Cardiac fibroblast (primary cell): Measurements from ENCODE around the gene FRS3.

Source experiments
- DNase-seq, 2 donors: peaks; one replicate each; pipeline versions ENCODE4 v3.0.0 to v3.0.0-alpha.2; 2010; ENCODE audit warnings: low read depth in 2 of 2
- H3K4me3 ChIP-seq, 2 donors: replicated peaks in 1 of 2; 1 replicate in 1 of 2; 2 replicates in 1 of 2; pipeline ENCODE4 v1.5.1; 2011; ENCODE audit warnings: low read depth in 2 of 2, low read length in 2 of 2, mild to moderate bottlenecking in 2 of 2, moderate library complexity in 1 of 2
- TF ChIP-seq, protein P1 (sequence below): IDR thresholded peaks from one replicate; pipeline ENCODE4 v1.5.1; 2011; ENCODE audit warnings: low read depth, mild to moderate bottlenecking, low read length, inconsistent platforms

Gene FRS3

DNA sequence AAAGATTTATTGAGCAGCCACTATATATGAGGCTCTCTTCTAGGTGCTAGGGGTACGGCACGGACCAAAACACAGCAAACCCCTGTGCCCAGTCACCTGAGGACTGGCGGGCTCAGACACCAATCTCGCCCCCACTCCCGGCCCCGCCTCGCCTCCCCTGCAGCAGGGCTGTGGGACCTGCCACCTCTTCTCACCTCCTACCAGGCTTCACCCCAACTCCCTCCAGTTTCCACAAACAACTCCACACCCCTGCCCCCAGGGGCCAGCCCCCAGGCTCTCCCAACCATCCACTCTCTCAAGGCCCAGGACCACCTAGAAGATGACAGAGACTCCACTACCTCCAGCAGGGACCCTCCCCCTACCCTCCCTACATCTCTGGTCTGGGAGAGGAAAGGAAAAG is 50.7 kb downstream of the FRS3 start:
- H3K4me3 ChIP-seq: no peak overlapping the region
- DNase-seq: no peak
- TF ChIP-seq, protein P1, sequence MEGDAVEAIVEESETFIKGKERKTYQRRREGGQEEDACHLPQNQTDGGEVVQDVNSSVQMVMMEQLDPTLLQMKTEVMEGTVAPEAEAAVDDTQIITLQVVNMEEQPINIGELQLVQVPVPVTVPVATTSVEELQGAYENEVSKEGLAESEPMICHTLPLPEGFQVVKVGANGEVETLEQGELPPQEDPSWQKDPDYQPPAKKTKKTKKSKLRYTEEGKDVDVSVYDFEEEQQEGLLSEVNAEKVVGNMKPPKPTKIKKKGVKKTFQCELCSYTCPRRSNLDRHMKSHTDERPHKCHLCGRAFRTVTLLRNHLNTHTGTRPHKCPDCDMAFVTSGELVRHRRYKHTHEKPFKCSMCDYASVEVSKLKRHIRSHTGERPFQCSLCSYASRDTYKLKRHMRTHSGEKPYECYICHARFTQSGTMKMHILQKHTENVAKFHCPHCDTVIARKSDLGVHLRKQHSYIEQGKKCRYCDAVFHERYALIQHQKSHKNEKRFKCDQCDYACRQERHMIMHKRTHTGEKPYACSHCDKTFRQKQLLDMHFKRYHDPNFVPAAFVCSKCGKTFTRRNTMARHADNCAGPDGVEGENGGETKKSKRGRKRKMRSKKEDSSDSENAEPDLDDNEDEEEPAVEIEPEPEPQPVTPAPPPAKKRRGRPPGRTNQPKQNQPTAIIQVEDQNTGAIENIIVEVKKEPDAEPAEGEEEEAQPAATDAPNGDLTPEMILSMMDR: no peak

DNA sequence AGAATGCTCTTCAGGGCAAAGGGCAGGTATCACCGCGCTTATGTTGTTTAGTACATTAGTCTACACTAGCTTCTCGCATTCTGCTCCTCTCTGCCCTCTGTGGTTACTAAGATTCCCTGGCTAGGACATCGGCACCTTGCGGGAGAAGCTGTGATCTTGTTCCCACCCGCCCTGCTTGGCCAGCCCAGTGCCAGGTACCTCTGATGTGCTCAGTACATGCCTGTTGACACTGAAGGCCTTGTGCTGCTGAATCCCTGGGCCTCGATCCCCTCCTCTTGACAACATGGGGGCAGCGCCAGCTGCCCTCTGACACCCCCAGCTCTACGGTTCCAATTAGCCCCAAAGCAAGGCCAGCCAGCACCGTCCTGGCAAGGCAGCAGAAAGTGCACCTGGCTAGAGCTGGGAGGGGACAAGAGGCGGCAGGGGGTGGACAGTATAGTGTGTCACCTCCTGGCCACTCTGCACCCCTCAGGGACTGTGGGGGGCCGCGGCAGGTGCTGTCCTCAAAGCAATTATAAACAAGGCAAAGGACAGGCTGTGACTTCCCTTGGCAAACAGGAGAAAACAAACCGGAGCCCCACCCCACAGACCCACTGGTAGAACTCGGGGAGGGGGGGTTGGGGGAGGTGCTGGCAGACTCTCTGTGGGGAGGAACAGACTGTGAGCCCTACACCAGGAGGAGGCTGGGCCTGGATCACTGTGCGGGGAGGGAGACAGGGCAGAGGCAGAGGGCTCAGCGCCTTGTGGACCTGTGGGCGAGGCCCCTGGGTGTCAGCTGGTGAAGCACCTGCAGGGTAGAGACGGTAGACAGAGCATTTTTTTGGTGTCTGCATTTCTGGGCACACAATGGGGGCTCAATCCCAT is 51.4 kb downstream of the FRS3 start:
- no peak for DNase-seq
- TF ChIP-seq, protein P1: no peak
- H3K4me3 ChIP-seq: no peak overlapping the region

DNA sequence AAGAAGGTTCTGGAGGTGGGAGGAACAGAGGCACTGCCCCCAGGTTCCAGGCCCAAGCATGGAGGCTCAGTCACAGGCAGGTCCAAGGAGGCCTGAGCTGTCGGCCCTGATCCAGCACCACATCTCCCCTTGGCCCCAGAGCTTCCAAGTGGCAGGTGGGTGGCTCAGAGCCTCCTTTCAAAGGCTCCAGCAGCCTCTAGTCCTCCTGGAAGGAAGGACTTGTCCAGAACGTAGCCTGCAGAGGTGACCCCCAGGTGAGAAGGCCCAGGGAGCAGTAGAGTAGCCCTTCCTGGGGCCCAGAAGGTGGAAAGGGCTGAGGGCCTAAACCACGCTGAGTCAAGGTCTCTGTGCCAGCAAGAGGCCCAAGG is 52.0 kb downstream of the FRS3 start:
- DNase-seq: no peak
- TF ChIP-seq, protein P1: no peak
- no peak overlapping the region for H3K4me3 ChIP-seq

DNA sequence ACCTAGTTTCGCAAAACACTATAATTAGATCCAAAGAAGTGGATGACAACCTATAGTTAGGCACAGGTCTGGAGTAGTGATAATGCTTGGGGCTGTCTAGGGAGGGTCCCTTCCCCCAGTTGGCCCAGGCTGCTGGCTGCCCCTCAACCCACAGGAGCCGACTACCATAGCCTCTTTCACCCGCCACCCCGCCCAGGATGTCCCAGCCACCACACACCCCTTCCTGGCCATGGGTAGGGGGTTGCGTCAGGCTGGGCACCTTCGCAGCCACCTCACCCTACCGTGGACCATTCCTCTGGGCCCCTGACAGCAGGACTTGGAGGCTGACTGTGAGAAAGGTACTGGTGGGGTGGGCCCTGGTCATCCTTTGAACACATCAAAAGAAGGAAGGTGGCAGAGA is 52.8 kb downstream of the FRS3 start:
- TF ChIP-seq, protein P1: no peak

DNA sequence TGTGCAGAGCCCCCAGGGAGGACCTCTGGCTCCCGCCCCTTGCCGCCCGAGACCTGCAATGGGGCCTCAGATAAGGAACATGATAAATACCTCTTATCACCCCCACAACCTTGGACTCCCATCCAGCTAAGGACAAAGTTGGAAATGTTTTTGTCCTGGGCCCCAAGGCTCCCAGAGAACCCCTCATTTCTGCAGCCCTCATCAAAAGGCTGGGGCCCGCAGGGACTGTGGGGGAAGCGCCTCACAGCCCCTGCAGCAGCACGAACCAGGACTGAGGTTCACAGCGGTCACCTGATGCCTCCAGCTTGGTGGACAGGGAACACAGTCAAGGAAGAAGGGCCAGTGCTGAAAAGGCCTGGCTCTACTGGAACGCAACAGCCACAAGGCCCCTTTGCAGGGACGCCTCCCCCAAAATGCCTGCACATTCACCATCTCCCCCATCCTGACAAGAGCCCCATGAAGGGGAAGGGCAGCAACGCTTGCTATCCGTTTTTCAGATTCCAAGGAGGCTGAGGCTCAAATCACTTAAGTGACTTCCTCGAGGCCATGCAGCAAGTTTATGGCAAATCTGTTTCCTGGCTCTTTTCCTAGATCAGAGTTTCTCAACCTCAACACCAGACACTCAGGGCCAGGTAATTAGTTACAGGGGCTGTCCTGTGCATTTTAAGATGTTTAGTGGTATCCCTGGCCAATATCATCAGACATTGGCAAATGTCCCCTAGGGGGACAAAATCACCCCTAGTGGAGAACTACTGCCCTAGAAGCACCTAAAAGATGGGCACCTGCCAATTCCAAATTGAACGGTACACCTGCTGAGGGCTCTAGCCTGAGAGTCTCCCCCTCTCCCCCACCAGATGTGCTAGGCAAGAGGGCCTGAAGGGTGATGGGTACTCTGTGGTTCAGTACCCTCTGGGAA is 54.9 kb downstream of the FRS3 start:
- DNase-seq: no peak
- TF ChIP-seq, protein P1: no peak
- H3K4me3 ChIP-seq: no peak overlapping the region

More for the DNA sequence above, 52.8 kb downstream of the FRS3 start:
- H3K4me3 ChIP-seq: no peak overlapping the region
- no peak for DNase-seq

DNA sequence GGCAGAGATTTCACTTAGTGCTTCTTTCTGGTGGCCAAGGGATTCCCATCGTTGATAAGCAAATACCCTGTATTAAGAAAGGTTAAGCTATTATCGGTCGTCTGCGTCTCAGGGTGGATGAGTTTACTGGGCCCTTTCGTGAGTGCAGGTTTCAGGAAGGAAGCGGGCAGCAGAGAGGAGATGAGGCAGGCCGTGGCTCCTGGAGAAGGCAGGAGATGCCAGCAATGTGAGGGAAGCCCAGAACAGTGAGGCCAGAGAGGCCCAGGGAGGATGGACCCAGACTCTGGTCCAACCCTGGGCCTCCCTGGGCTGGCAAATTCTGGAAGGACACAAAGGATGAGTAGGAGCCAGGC is 55.5 kb downstream of the FRS3 start:
- DNase-seq: no peak
- TF ChIP-seq, protein P1: no peak
- H3K4me3 ChIP-seq: no peak overlapping the region
